NCI-H2029 treated with DMSO at 0.1 percent for 48 hours (cell line): Measurements from ENCODE around the gene DNAAF9.

ENCODE experiments used
- DNase-seq: peaks from one replicate; lab custom pipeline; 2025; lab: John Stamatoyannopoulos, UW

DNAAF9 gene

DNA sequence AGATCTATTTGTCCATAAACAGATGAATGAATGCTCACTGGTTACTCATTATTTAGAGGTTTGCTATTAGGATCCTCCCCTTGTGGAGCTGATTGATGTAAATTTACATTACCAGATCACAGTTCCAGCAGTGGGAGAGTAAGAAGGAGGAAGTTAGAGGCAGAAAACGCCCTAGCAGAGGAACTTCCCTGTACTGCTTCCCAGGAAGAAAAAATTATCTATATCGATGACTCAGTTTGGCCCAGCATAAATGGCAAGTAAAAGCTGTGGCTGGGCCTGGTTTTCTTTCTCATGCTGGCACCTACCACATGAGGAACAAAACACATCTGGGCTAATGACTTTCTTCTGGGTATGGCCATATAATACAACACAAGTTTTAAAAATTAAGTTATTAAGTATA lies 35.7 kb downstream of the DNAAF9 start:
- DNase-seq: no peak

DNA sequence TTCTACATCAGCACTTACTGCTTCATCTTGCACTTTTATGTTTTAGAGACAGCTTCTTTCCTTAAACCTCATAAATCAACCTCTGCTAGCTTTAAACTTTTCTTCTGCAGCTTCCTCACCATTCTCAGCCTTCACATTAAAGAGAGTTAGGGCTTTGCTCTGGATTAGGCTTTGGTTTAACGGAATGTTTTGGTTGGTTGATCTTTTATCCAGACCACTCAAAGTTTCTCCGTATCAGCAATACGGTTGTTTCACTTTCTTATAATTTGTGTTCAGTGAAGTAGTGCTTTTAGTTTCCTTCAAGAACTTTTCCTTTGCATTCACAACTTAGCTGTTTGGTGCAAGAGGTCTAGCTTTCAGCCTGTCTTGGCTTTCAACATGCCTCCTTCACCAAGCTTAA lies 40.4 kb downstream of the DNAAF9 start:
- no peak for DNase-seq

DNA sequence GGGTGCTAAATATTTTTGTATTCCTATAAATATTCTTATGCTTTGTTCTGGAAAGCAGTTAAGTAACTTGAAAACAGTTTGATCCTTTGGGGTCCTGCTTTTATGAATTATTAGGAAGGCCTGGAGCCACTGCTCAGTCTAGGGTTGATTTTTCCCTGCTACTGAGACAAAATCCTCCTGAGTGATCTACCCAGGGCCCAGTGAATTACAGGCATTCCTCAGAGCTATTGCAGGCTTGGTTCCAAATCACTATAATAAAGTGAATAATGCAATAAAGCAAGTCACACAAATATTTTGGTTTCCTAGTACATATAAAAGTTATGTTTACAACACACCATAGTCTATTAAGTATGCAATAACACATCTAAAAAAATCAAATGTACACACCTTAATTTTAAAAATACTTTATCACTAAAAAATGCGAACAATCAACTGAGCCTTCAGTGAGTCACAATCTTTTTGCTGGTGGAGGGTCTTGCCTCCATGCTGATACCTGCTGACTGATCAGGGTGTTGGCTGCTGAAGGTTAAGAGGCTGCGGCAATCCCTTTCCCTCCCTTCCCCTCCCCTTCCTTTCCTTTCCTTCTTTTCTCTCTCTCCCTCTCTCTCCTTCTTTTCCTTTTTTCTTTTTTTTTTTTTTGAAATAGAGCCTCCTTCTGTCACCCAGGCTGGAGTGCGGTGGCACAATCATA lies 43.0 kb downstream of the DNAAF9 start:
- DNase-seq: no peak

DNA sequence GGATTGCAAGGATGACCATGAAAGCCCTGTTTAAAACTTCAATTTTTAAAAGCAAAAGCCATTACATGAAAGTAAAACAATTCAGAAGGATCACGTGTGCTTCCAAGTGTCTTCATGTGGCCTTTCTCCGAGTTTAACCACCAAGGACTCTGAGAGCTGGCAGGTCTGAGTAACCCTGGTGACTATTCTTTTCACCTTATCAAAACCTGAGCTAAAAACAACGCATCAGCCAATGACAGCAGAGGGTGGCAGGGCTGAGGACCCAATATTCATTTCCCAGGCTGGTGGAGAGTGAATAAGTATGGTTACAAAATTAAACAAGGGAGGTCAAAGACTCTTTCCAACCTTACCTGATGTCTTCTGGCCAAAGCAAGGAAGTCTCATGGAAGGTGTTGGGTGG lies 46.7 kb downstream of the DNAAF9 start:
- DNase-seq: no peak

DNA sequence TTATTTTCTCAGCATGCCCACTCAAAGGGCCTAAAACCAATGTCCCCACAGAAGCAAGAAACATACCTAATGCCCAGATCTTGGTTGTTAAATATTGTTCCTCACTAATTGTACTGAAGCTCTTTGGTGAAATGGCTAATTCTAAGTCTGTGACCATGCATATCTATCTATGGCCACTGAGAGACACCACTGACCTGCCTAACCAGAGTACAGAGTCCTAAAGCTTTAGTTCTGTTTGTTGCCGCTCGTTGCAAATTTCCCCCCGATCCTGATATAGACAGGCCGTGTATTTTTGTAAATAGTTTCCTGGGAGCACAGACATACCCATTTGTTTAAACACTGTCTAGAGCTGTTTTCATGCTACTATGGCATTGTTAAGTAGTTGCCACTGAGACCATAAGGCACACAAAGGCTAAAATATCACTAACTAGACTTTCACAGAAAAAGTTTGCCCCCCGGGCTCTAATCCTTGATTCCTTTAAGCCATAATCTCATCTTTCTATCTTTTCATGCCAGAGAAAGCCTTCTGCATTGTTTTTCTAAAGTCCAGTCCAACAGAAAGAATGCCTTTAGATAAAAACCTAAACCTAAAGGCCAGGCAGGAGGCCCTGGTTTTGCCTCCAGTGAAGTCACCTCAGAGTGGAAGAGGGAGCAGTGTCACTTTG lies 48.7 kb downstream of the DNAAF9 start:
- DNase-seq: no peak
